SK-N-MC (cell line): ENCODE results near the gene FCGR2B.

ENCODE experiments used
- EZH2 ChIP-seq: fragments of 200-600 bp; sonication (generic); IDR thresholded peaks from one replicate; pipeline ENCODE4 v1.6.1; 2017; ENCODE audit warnings: antibody characterized with exemption
- POLR2AphosphoS5 ChIP-seq: IDR thresholded peaks from 2 replicates; pipeline ENCODE4 v1.6.1; 2012; ENCODE audit warnings: mild to moderate bottlenecking, low read depth, low read length, borderline replicate concordance

- TF ChIP-seq EZH2: no peak
- no peak for TF ChIP-seq POLR2AphosphoS5
Observed at GRCh38 chr1:161707503-161707902, 44.6 kb downstream of the FCGR2B start.
